IPS-20b (cell line): ENCODE data around the gene SLC39A9.
"Not testable (repeated sequence)": the region's sequence is repeated elsewhere in the genome, so short reads cannot be mapped to it uniquely, and the experiment has no call there.

ENCODE experiments used
- H3K27ac ChIP-seq: one replicate; pipeline ENCODE4 v1.5.1; 2013; ENCODE audit warnings: low read length
- H3K27me3 ChIP-seq: 2 replicates; pipeline ENCODE4 v1.6.1; 2013; ENCODE audit warnings: mild to moderate bottlenecking, low read length, inconsistent platforms; ENCODE audit not compliant: insufficient read depth
- H3K36me3 ChIP-seq: 2 replicates; pipeline ENCODE4 v1.6.1; 2013; ENCODE audit warnings: low read depth, mild to moderate bottlenecking, inconsistent platforms, low read length, moderate library complexity; ENCODE audit not compliant: insufficient read depth
- H3K4me1 ChIP-seq: 2 replicates; pipeline ENCODE4 v1.6.1; 2013; ENCODE audit warnings: mild to moderate bottlenecking, control low read depth, inconsistent platforms, low read length, moderate library complexity; ENCODE audit not compliant: insufficient read depth
- H3K4me3 ChIP-seq: 2 replicates; pipeline ENCODE4 v1.5.1; 2013; ENCODE audit warnings: mild to moderate bottlenecking, low read length, inconsistent platforms
- H3K9ac ChIP-seq: 2 replicates; pipeline ENCODE4 v1.6.1; 2013; ENCODE audit warnings: low read depth, mild to moderate bottlenecking, inconsistent platforms, low read length, moderate library complexity
- H3K9me3 ChIP-seq: 2 replicates; pipeline ENCODE4 v1.6.1; 2013; ENCODE audit warnings: mild to moderate bottlenecking, low read depth, low read length, inconsistent platforms; ENCODE audit not compliant: insufficient read depth

SLC39A9 gene

GRCh38 chr14:69373104-69373503, 25.4 kb upstream of the SLC39A9 start:
- Histone ChIP-seq H3K9me3 (no peaks in the 10 kb centered on the region), H3K4me1 (0 out of 2 replicates have a peak, but pooled peaks cover 2% of the 10 kb centered on the region), H3K27ac (no peak overlapping the region), H3K9ac (no peak overlapping the region), H3K4me3 (no peak overlapping the region), H3K27me3 (no peaks in the 10 kb centered on the region), H3K36me3 (peaks cover 36% of the 10 kb centered on the region)

DNA sequence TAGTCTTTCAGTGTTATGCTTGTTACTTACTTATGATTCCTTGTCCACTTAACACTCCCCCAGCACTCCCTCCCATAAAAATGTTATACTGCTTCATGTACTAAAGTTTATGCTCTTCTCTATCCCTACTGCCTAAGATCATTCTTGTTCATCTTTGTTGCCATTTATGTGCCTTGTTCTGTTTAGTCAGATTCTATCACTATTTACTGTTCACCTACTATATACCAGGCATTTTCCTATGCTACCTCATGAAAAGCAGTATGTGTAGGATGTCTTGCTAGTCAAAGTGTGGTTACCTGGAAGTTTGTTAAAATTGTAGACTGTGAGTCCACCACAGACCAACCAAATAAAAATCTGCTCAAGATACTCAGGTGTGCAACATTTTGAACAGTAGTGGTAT, 24.3 kb upstream of the SLC39A9 start:
- peaks cover 44% of the 10 kb centered on the region for H3K36me3 ChIP-seq
- no peaks in the 10 kb centered on the region for H3K27me3 ChIP-seq
- no peaks in the 10 kb centered on the region for H3K9me3 ChIP-seq
- no peak overlapping the region for H3K27ac ChIP-seq
- H3K9ac ChIP-seq, result no peak overlapping the region
- 0 out of 2 replicates have a peak, but pooled peaks cover 2% of the 10 kb centered on the region for H3K4me1 ChIP-seq
- no peak overlapping the region for H3K4me3 ChIP-seq

GRCh38 chr14:69375182-69375581, 23.3 kb upstream of the SLC39A9 start:
- Histone ChIP-seq H3K27me3 (no peaks in the 10 kb centered on the region), H3K4me3 (no peak overlapping the region), H3K9ac (no peak overlapping the region), H3K27ac (no peak overlapping the region), H3K4me1 (0 out of 2 replicates have a peak, but pooled peaks cover 2% of the 10 kb centered on the region), H3K9me3 (no peaks in the 10 kb centered on the region), H3K36me3 (peaks cover 53% of the 10 kb centered on the region)

- H3K27me3 ChIP-seq, result no peaks in the 10 kb centered on the region
- peaks cover 59% of the 10 kb centered on the region for H3K36me3 ChIP-seq
- H3K4me1 ChIP-seq, result no peaks in the 10 kb centered on the region
- no peak overlapping the region for H3K9ac ChIP-seq
- no peak overlapping the region for H3K27ac ChIP-seq
- H3K9me3 ChIP-seq, result no peaks in the 10 kb centered on the region
- H3K4me3 ChIP-seq, result no peak overlapping the region
These were observed 22.8 kb upstream of the SLC39A9 start for GRCh38 chr14:69375722-69376121.

DNA sequence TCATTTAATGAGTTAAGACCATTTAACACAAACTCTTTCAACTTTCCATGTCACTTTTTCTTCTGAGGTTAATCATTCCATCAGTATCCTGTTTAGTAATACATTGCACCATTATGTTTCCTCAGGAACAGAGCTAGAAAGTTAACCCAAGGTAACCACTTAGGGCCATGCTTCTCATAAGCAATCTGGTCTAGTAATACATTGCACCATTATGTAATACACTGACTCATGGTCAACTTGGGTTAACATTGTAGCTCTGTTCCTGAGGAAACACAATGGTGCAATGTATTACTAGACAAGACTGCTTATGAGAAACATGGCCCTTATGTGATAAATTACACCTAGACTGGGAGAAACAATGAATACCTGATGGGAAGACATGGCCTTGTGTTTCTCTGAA, 22.1 kb upstream of the SLC39A9 start:
- no peak overlapping the region for H3K9ac ChIP-seq
- H3K36me3 ChIP-seq, result peaks cover 66% of the 10 kb centered on the region
- H3K27me3 ChIP-seq, result no peaks in the 10 kb centered on the region

GRCh38 chr14:69378274-69378673, 20.2 kb upstream of the SLC39A9 start:
- Histone ChIP-seq H3K9me3 (no peaks in the 10 kb centered on the region), H3K4me3 (no peak overlapping the region), H3K9ac (no peak overlapping the region), H3K27me3 (no peaks in the 10 kb centered on the region), H3K27ac (no peak overlapping the region), H3K4me1 (no peaks in the 10 kb centered on the region), H3K36me3 (peaks cover 84% of the 10 kb centered on the region)

More for the DNA sequence above, 22.1 kb upstream of the SLC39A9 start:
- H3K9me3 ChIP-seq, result no peaks in the 10 kb centered on the region
- H3K4me3 ChIP-seq, result no peak overlapping the region
- no peak overlapping the region for H3K27ac ChIP-seq
- no peaks in the 10 kb centered on the region for H3K4me1 ChIP-seq

GRCh38 chr14:69387311-69387710, 11.2 kb upstream of the SLC39A9 start:
- H3K4me1 ChIP-seq, result peaks cover 2% of the 10 kb centered on the region; the same call in 1 of the 2 replicates
- no peak overlapping the region for H3K4me3 ChIP-seq
- H3K9me3 ChIP-seq, result no peaks in the 10 kb centered on the region
- no peaks in the 10 kb centered on the region for H3K27me3 ChIP-seq
- no peak overlapping the region for H3K9ac ChIP-seq
- H3K27ac ChIP-seq, result no peak overlapping the region
- peaks cover 93% of the 10 kb centered on the region for H3K36me3 ChIP-seq

GRCh38 chr14:69391400-69391799, 7.1 kb upstream of the SLC39A9 start:
- not testable (repeated sequence) for H3K9ac ChIP-seq, H3K4me1 ChIP-seq, H3K9me3 ChIP-seq, H3K27me3 ChIP-seq, H3K4me3 ChIP-seq, H3K27ac ChIP-seq
- H3K36me3 ChIP-seq, result peaks cover 92% of the 10 kb centered on the region

- no peak overlapping the region for H3K4me3 ChIP-seq
- H3K4me1 ChIP-seq, result peaks cover 3% of the 10 kb centered on the region; the same call in 1 of the 2 replicates
- no peak overlapping the region for H3K9ac ChIP-seq
- H3K27me3 ChIP-seq, result no peaks in the 10 kb centered on the region
- H3K9me3 ChIP-seq, result no peaks in the 10 kb centered on the region
- no peak overlapping the region for H3K27ac ChIP-seq
- peaks cover 85% of the 10 kb centered on the region for H3K36me3 ChIP-seq
These were observed 6.0 kb upstream of the SLC39A9 start for GRCh38 chr14:69392481-69392880.

- Histone ChIP-seq H3K4me1 (peaks cover 6% of the 10 kb centered on the region; the same call in 1 of the 2 replicates), H3K27me3 (no peaks in the 10 kb centered on the region), H3K4me3 (no peak overlapping the region), H3K9me3 (no peaks in the 10 kb centered on the region), H3K9ac (no peak overlapping the region), H3K36me3 (peaks cover 57% of the 10 kb centered on the region), H3K27ac (no peak overlapping the region)
These were observed 2.6 kb upstream of the SLC39A9 start for GRCh38 chr14:69395929-69396328.

DNA sequence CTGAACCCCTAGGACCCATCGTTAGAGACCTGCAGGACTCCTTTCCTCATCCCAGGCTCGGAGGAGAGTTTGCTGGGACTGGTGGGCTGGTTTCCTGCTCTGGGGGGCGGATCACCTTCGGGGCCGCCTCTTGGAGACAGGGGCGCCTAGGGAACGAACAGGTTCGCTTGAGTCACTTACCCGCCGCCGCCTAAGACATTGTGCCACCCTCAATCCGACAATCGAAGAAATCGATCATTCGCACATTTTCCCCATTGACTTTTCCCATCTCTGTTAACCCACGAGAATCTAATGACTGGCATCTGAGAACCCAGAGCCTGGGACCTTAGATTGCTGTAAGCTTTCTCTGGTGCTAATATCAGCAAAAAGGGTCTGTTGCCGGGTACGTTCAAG, 322 bp downstream of the SLC39A9 start:
- 0 out of 2 replicates have a peak, but pooled peaks cover 3% of the 10 kb centered on the region for H3K4me1 ChIP-seq

GRCh38 chr14:69399750-69400149, 1.3 kb downstream of the SLC39A9 start:
- Histone ChIP-seq H3K27ac (no peak overlapping the region), H3K36me3 (peaks cover 19% of the 10 kb centered on the region), H3K27me3 (no peaks in the 10 kb centered on the region), H3K4me1 (0 out of 2 replicates have a peak, but pooled peaks cover 3% of the 10 kb centered on the region), H3K9me3 (no peaks in the 10 kb centered on the region), H3K9ac (peak overlapping the region; percentile 98; the same call in 1 of the 2 replicates), H3K4me3 (peak overlapping the region; percentile 95)

More for the DNA sequence above, 322 bp downstream of the SLC39A9 start:
- Histone ChIP-seq H3K27ac (peak overlapping the region; percentile 71), H3K36me3 (peaks cover 28% of the 10 kb centered on the region), H3K9ac (peak overlapping the region; percentile 98), H3K27me3 (no peaks in the 10 kb centered on the region), H3K9me3 (no peaks in the 10 kb centered on the region), H3K4me3 (peak overlapping the region; percentile 95)
